Neural crest cell (in vitro differentiated cells): ENCODE data around the gene PREX1. TPM values are rescaled to one million over a fixed set of nuclear protein-coding genes. Genes with fewer than 3 reads are reported as not detected.

Experiments used
- DNase-seq: peaks from one replicate; pipeline ENCODE4 v3.0.0; 2021; ENCODE audit warnings: low read depth, mixed read lengths, low spot score
- H3K27ac Mint-ChIP-seq: one replicate; pipeline ENCODE4 v1.8.0; 2021; ENCODE audit warnings: mild to moderate bottlenecking, mixed read lengths; ENCODE audit not compliant: unreplicated experiment
- H3K27me3 Mint-ChIP-seq: 2 replicates; pipeline ENCODE4 v1.8.0; 2021; ENCODE audit warnings: low read depth, mild to moderate bottlenecking, mixed read lengths
- H3K36me3 Mint-ChIP-seq: 2 replicates; pipeline ENCODE4 v1.8.0; 2021; ENCODE audit warnings: low read depth, mild to moderate bottlenecking, mixed read lengths
- H3K4me1 Mint-ChIP-seq: 2 replicates; pipeline ENCODE4 v1.8.0; 2021; ENCODE audit warnings: mixed read lengths
- H3K4me3 Mint-ChIP-seq: one replicate; pipeline ENCODE4 v1.8.0; 2021; ENCODE audit warnings: mild to moderate bottlenecking, mixed read lengths
- H3K9me3 Mint-ChIP-seq: 2 replicates; pipeline ENCODE4 v1.8.0; 2021; ENCODE audit warnings: mixed read lengths
- CTCF ChIP-seq: fragments of 200-600 bp; sonication (generic); conservative IDR thresholded peaks from 2 replicates; pipeline ENCODE4 v1.5.0; 2021; ENCODE audit warnings: antibody characterized with exemption, mild to moderate bottlenecking
- total RNA-seq: library from RNA; stranded (reverse); gene quantifications from 2 replicates; pipeline ENCODE4 v1.2.1, GENCODE V29; 2021

PREX1 gene
- total RNA-seq, 1 donor from 2014 or later: 72.4 TPM

- H3K27me3 Mint-ChIP-seq: no peaks in the 10 kb centered on the region
- peaks cover 58% of the 10 kb centered on the region for H3K4me1 Mint-ChIP-seq
- peak overlapping the region; percentile 84 for H3K27ac Mint-ChIP-seq
- H3K9me3 Mint-ChIP-seq: no peaks in the 10 kb centered on the region
- no peak for TF ChIP-seq CTCF
- no peak overlapping the region for H3K4me3 Mint-ChIP-seq
- peaks cover 15% of the 10 kb centered on the region for H3K36me3 Mint-ChIP-seq
- DNase-seq: no peak
Measured at GRCh38 chr20:48716086-48716485, 111.7 kb downstream of the PREX1 start.

- Mint-ChIP-seq H3K27me3 (no peaks in the 10 kb centered on the region), H3K4me1 (peaks cover 55% of the 10 kb centered on the region), H3K4me3 (no peak overlapping the region), H3K27ac (no peak overlapping the region), H3K36me3 (peaks cover 7% of the 10 kb centered on the region), H3K9me3 (no peaks in the 10 kb centered on the region)
- no peak for TF ChIP-seq CTCF
- no peak for DNase-seq
Measured at GRCh38 chr20:48714764-48715163, 113.0 kb downstream of the PREX1 start.

- Mint-ChIP-seq H3K4me1 (peaks cover 53% of the 10 kb centered on the region), H3K27me3 (no peaks in the 10 kb centered on the region), H3K36me3 (peaks cover 8% of the 10 kb centered on the region), H3K4me3 (no peak overlapping the region), H3K27ac (peak overlapping the region; percentile 69), H3K9me3 (no peaks in the 10 kb centered on the region)
- DNase-seq: no peak
- no peak for TF ChIP-seq CTCF
Measured at GRCh38 chr20:48711696-48712464, 115.9 kb downstream of the PREX1 start.

- no peaks in the 10 kb centered on the region for H3K27me3 Mint-ChIP-seq
- H3K9me3 Mint-ChIP-seq: no peaks in the 10 kb centered on the region
- peaks cover 45% of the 10 kb centered on the region for H3K4me1 Mint-ChIP-seq
- no peak for TF ChIP-seq CTCF
- no peak overlapping the region for H3K4me3 Mint-ChIP-seq
- H3K27ac Mint-ChIP-seq: no peak overlapping the region
- peaks cover 8% of the 10 kb centered on the region for H3K36me3 Mint-ChIP-seq
- no peak for DNase-seq
Measured at GRCh38 chr20:48711044-48711428, 116.8 kb downstream of the PREX1 start.

GRCh38 chr20:48710341-48711043 is 117.3 kb downstream of the PREX1 start:
- Mint-ChIP-seq H3K36me3 (peaks cover 8% of the 10 kb centered on the region), H3K27ac (no peak overlapping the region), H3K27me3 (no peaks in the 10 kb centered on the region), H3K4me1 (peaks cover 42% of the 10 kb centered on the region), H3K4me3 (no peak overlapping the region), H3K9me3 (no peaks in the 10 kb centered on the region)
- TF ChIP-seq CTCF: no peak
- DNase-seq: no peak
